ENCODE measurements around the gene NPIPB6. TPM values are rescaled to one million over a fixed set of nuclear protein-coding genes. Genes with fewer than 3 reads are reported as not detected.
A peak's percentile ranks its signal among the peaks of the same experiment; 100 is the strongest.
"Not testable (repeated sequence)": the region's sequence is repeated elsewhere in the genome, so short reads cannot be mapped to it uniquely, and the experiment has no call there.

NPIPB6 gene
- total RNA-seq, 2 donors from 2014 or later, result 3.2 to 5.9 TPM

GRCh38 chr16:28336940-28337710, 26.2 kb downstream of the NPIPB6 start:
- not testable (repeated sequence) for H3K27me3 Mint-ChIP-seq; H3K4me3 Mint-ChIP-seq; H3K27ac Mint-ChIP-seq; DNase-seq; H3K36me3 Mint-ChIP-seq (ENCODE audit: low read depth); H3K9me3 ChIP-seq (ENCODE audit: control insufficient read depth, low read length, poor library complexity, severe bottlenecking); H3K4me1 Mint-ChIP-seq; ATAC-seq

GRCh38 chr16:28335678-28336077, 27.6 kb downstream of the NPIPB6 start:
- H3K4me3 Mint-ChIP-seq; H3K36me3 Mint-ChIP-seq (ENCODE audit: low read depth); H3K27me3 Mint-ChIP-seq; ATAC-seq; H3K27ac Mint-ChIP-seq; H3K9me3 ChIP-seq (ENCODE audit: control insufficient read depth, low read length, poor library complexity, severe bottlenecking); H3K4me1 Mint-ChIP-seq; DNase-seq: not testable (repeated sequence)

- H3K4me1 Mint-ChIP-seq; DNase-seq; H3K36me3 Mint-ChIP-seq (ENCODE audit: low read depth): not testable (repeated sequence)
Observed at GRCh38 chr16:28332632-28333031, 30.7 kb downstream of the NPIPB6 start.

GRCh38 chr16:28330981-28331380, 32.3 kb downstream of the NPIPB6 start:
- not testable (repeated sequence) for H3K27ac Mint-ChIP-seq; H3K9me3 ChIP-seq (ENCODE audit: control insufficient read depth, low read length, poor library complexity, severe bottlenecking); DNase-seq; H3K36me3 Mint-ChIP-seq (ENCODE audit: low read depth); ATAC-seq; H3K27me3 Mint-ChIP-seq; H3K4me1 Mint-ChIP-seq; H3K4me3 Mint-ChIP-seq

More at GRCh38 chr16:28332632-28333031, 30.7 kb downstream of the NPIPB6 start:
- H3K27ac Mint-ChIP-seq; H3K27me3 Mint-ChIP-seq; H3K4me3 Mint-ChIP-seq; H3K9me3 ChIP-seq (ENCODE audit: control insufficient read depth, low read length, poor library complexity, severe bottlenecking); ATAC-seq: not testable (repeated sequence)

GRCh38 chr16:28330232-28330631, 33.1 kb downstream of the NPIPB6 start:
- ATAC-seq, result peak; percentile 61
- not testable (repeated sequence) for DNase-seq, H3K4me1 Mint-ChIP-seq

GRCh38 chr16:28326881-28327610, 36.3 kb downstream of the NPIPB6 start:
- no peak overlapping the region for H3K27ac Mint-ChIP-seq
- peaks cover 11% of the 10 kb centered on the region for H3K4me1 Mint-ChIP-seq
- no peak overlapping the region for H3K4me3 Mint-ChIP-seq
- H3K9me3 ChIP-seq (ENCODE audit: control insufficient read depth, low read length, poor library complexity, severe bottlenecking), result no peaks in the 10 kb centered on the region
- ATAC-seq, result peak; percentile 92
- H3K36me3 Mint-ChIP-seq (ENCODE audit: low read depth), result no peaks in the 10 kb centered on the region
- DNase-seq, result peak; percentile 28 to 57 (median 37)
- no peaks in the 10 kb centered on the region for H3K27me3 Mint-ChIP-seq

More at GRCh38 chr16:28330232-28330631, 33.1 kb downstream of the NPIPB6 start:
- not testable (repeated sequence) for H3K27me3 Mint-ChIP-seq; H3K4me3 Mint-ChIP-seq; H3K36me3 Mint-ChIP-seq (ENCODE audit: low read depth); H3K9me3 ChIP-seq (ENCODE audit: control insufficient read depth, low read length, poor library complexity, severe bottlenecking); H3K27ac Mint-ChIP-seq

GRCh38 chr16:28324887-28325279, 38.4 kb downstream of the NPIPB6 start:
- Mint-ChIP-seq H3K36me3 (ENCODE audit: low read depth) (no peaks in the 10 kb centered on the region), H3K4me3 (no peak overlapping the region), H3K27me3 (no peaks in the 10 kb centered on the region), H3K4me1 (peaks cover 7% of the 10 kb centered on the region), H3K27ac (no peak overlapping the region)
- H3K9me3 ChIP-seq (ENCODE audit: control insufficient read depth, low read length, poor library complexity, severe bottlenecking), result no peaks in the 10 kb centered on the region
- DNase-seq, result no peak
- ATAC-seq, result no peak

- ATAC-seq (no peak), DNase-seq (no peak)
- Mint-ChIP-seq H3K4me3 (no peak overlapping the region), H3K27ac (no peak overlapping the region), H3K36me3 (ENCODE audit: low read depth) (no peaks in the 10 kb centered on the region), H3K27me3 (no peaks in the 10 kb centered on the region), H3K4me1 (peaks cover 7% of the 10 kb centered on the region)
- no peaks in the 10 kb centered on the region for H3K9me3 ChIP-seq (ENCODE audit: control insufficient read depth, low read length, poor library complexity, severe bottlenecking)
Observed at GRCh38 chr16:28324235-28324886, 38.9 kb downstream of the NPIPB6 start.

GRCh38 chr16:28321700-28322411, 41.5 kb downstream of the NPIPB6 start:
- Mint-ChIP-seq H3K4me1 (peaks cover 15% of the 10 kb centered on the region), H3K27ac (no peak overlapping the region), H3K27me3 (no peaks in the 10 kb centered on the region), H3K4me3 (no peak overlapping the region), H3K36me3 (ENCODE audit: low read depth) (no peaks in the 10 kb centered on the region)
- DNase-seq, result no peak
- peak; percentile 62 for ATAC-seq
- no peaks in the 10 kb centered on the region for H3K9me3 ChIP-seq (ENCODE audit: control insufficient read depth, low read length, poor library complexity, severe bottlenecking)

GRCh38 chr16:28320741-28321140, 42.6 kb downstream of the NPIPB6 start:
- H3K4me1 Mint-ChIP-seq, result peaks cover 14% of the 10 kb centered on the region
- H3K27ac Mint-ChIP-seq, result no peak overlapping the region
- DNase-seq, result no peak
- no peaks in the 10 kb centered on the region for H3K9me3 ChIP-seq (ENCODE audit: control insufficient read depth, low read length, poor library complexity, severe bottlenecking)
- ATAC-seq, result no peak
- no peaks in the 10 kb centered on the region for H3K36me3 Mint-ChIP-seq (ENCODE audit: low read depth)
- H3K27me3 Mint-ChIP-seq, result no peaks in the 10 kb centered on the region
- H3K4me3 Mint-ChIP-seq, result no peak overlapping the region

GRCh38 chr16:28320023-28320561, 43.2 kb downstream of the NPIPB6 start:
- no peak for ATAC-seq
- peaks cover 16% of the 10 kb centered on the region for H3K4me1 Mint-ChIP-seq
- no peak overlapping the region for H3K27ac Mint-ChIP-seq
- no peaks in the 10 kb centered on the region for H3K36me3 Mint-ChIP-seq (ENCODE audit: low read depth)
- no peak overlapping the region for H3K4me3 Mint-ChIP-seq
- H3K9me3 ChIP-seq (ENCODE audit: control insufficient read depth, low read length, poor library complexity, severe bottlenecking), result no peaks in the 10 kb centered on the region
- no peaks in the 10 kb centered on the region for H3K27me3 Mint-ChIP-seq
- no peak for DNase-seq

GRCh38 chr16:28319476-28320022, 43.8 kb downstream of the NPIPB6 start:
- no peaks in the 10 kb centered on the region for H3K9me3 ChIP-seq (ENCODE audit: control insufficient read depth, low read length, poor library complexity, severe bottlenecking)
- ATAC-seq, result no peak
- H3K36me3 Mint-ChIP-seq (ENCODE audit: low read depth), result no peaks in the 10 kb centered on the region
- peaks cover 16% of the 10 kb centered on the region for H3K4me1 Mint-ChIP-seq
- no peak overlapping the region for H3K27ac Mint-ChIP-seq
- no peaks in the 10 kb centered on the region for H3K27me3 Mint-ChIP-seq
- H3K4me3 Mint-ChIP-seq, result no peak overlapping the region
- no peak for DNase-seq
